Neural progenitor cell (in vitro differentiated cells): ENCODE measurements around the gene EFHC2.

Experiments
- EZH2phosphoT487 ChIP-seq: fragments of 200-600 bp; sonication (generic); IDR thresholded peaks from 2 replicates; pipeline ENCODE4 v1.6.1; 2017; ENCODE audit warnings: antibody characterized with exemption
- TF ChIP-seq, protein P1 (sequence below): fragments of 200-600 bp; sonication (generic); IDR thresholded peaks from 2 replicates; pipeline ENCODE4 v1.5.1; 2017; ENCODE audit warnings: antibody characterized with exemption, mild to moderate bottlenecking

DNA sequence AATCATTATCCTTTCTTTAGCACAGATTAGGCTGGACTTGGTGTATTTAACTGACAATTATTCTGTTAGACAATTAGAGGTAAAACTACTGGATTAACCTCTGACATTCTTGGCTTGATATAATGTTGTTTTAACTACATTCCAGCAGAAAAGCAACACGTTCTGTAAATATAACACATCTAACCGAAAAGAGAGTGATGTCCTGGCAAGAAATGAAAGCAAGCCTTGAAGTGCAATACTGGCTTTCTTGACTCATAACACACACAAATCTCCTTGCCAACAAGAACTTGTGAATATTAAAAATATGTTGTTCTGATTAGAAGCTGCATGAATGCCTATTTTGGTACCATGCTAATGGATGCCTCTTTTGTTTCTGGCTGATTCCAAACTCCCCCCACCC is 76.4 kb downstream of the EFHC2 start:
- no peak for TF ChIP-seq EZH2phosphoT487
- TF ChIP-seq, protein P1, sequence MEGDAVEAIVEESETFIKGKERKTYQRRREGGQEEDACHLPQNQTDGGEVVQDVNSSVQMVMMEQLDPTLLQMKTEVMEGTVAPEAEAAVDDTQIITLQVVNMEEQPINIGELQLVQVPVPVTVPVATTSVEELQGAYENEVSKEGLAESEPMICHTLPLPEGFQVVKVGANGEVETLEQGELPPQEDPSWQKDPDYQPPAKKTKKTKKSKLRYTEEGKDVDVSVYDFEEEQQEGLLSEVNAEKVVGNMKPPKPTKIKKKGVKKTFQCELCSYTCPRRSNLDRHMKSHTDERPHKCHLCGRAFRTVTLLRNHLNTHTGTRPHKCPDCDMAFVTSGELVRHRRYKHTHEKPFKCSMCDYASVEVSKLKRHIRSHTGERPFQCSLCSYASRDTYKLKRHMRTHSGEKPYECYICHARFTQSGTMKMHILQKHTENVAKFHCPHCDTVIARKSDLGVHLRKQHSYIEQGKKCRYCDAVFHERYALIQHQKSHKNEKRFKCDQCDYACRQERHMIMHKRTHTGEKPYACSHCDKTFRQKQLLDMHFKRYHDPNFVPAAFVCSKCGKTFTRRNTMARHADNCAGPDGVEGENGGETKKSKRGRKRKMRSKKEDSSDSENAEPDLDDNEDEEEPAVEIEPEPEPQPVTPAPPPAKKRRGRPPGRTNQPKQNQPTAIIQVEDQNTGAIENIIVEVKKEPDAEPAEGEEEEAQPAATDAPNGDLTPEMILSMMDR = no peak
